ELR (cell line): ENCODE measurements around the gene SPINK2.

Source experiments
- DNase-seq: peaks from one replicate; pipeline ENCODE4 v3.0.0-alpha.2; 2015; ENCODE audit warnings: low read depth

Gene SPINK2

GRCh38 chr4:56821381-56822243, at the start of gene SPINK2:
SPINK2 (minus strand) TSS chr4:56821701; CDS start chr4:56821662, 39 bp downstream.
- DNase-seq, result peak; percentile 40

- DNase-seq, result no peak
These were observed 49.4 kb upstream of the SPINK2 start for GRCh38 chr4:56870946-56871345.

- peak; percentile 54 for DNase-seq
These were observed 42.1 kb upstream of the SPINK2 start for GRCh38 chr4:56863441-56864139.

GRCh38 chr4:56861360-56861759, 39.9 kb upstream of the SPINK2 start:
- DNase-seq, result peak; percentile 31

- DNase-seq, result no peak
These were observed 39.3 kb upstream of the SPINK2 start for GRCh38 chr4:56860781-56861180.

GRCh38 chr4:56859841-56860240, 38.3 kb upstream of the SPINK2 start:
- no peak for DNase-seq

GRCh38 chr4:56857601-56858309, 36.3 kb upstream of the SPINK2 start:
- DNase-seq, result no peak

DNA sequence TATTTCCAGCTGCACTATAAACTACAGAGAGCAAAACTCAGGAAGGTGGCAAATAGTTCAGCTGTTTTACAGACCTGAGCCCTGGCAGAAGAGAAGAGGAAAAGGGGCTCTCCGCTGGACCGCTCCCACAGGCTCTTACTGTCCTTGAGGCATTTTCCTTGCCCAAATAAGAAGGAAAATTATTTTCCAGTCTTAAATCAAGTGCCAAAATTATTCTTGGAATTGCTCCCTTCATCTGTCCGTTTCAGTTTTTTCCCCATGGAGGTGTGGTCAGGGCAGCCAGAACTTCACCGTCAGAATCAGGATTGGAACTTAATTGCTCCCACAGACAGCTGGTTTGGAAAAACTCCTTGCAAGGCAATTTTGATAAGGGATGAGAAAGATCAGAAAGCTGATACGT, 35.2 kb upstream of the SPINK2 start:
- no peak for DNase-seq

DNA sequence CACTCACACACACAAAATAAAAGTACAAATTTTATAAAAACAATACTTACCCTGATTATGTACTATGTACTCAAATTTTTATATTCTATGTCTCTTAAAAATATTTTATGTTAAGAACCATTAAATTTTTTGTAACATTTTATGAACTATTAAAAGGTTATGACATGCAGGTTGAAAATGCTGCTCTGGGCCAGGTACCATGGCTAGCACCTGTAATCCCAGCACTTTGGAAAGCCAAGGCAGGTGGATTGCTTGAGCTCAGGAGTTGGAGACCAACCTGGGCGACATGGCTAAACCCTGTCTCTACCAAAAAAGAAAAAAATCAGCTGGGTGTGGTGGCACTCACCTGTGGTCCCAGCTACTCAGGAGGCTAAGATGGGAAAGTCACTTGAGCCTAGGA, 29.4 kb upstream of the SPINK2 start:
- no peak for DNase-seq

DNA sequence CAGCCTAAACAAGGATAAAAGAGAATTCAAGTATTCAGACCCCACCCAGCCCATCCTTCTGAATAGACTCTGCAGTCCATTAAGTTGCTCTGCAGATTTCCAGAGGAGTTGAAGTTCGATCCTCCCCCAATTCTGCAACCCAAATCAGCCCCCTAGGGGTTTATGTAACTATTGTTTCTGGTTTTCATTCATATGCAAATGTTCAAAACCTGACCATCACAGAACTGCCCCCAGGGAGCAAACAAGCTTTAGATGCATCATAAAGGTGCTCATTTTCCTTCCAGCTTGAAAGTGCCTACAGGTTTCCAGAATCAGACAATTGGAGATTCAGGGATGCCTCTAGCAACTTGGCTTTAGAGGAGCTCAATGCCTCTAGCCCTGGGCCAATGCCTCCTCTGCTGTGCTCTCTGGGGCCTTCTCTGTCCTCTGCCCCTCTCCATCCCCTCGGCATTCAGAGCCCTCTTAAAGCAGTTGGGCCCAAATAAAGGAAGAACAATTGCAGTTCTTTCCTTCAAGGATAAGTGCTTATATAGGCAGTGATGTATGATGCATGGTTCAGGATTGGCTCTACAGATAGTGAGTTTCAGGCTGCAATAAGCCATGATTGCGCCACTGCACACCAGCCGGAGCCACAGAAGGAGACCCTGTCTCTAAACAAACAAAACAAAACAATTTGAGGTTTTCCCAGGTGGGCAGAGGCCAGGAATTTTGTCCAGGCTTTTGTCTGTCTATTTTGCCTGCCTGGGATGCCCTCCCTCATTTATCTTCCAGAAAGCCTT, 23.5 kb upstream of the SPINK2 start:
- DNase-seq, result no peak

DNA sequence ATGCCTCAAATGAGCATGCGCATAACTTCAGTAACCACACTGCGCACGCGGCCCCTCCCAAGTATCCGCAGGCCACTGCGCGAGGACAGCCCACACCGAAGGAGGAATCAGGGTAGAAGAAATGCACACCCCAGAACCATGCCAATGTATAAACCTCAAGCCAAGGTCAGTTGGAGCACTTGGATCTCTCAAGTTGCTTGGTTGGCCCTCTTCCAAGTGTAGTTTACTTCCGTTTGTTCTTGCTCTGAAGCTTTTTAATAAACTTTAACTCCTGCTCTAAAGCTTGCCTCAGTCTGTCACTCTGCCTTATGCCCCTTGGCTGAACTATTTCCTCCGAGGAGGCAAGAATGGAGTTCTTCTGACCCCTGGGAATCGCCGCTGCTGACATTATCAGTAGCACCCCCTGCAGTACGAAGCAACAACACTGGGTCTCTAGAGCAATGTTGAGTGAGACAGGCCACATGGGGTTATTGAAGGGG, 22.0 kb upstream of the SPINK2 start:
- DNase-seq, result no peak

- DNase-seq, result no peak
These were observed 19.1 kb upstream of the SPINK2 start for GRCh38 chr4:56840559-56840958.

GRCh38 chr4:56828784-56829535, 7.5 kb upstream of the SPINK2 start:
- peak; percentile 45 for DNase-seq

GRCh38 chr4:56823933-56824600, 2.6 kb upstream of the SPINK2 start:
- DNase-seq, result no peak

DNA sequence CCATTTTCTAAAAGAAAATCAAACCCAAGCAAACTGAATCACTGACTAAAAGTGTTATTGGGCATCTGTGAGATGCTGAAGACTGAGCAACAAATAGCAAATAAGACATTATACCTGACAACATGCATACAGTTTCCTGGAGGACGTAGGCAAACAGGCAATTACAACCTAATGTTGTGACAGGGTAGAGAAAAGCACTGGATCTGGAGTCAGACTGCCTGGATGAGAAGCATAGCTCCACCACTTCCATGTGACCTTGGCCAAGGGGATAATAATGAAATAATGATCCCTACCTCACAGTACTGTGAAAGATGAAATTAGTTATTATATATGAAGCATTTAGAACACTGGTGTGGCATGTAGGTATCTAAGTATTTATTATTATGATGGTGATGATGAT, 2.7 kb downstream of the SPINK2 start:
- no peak for DNase-seq

DNA sequence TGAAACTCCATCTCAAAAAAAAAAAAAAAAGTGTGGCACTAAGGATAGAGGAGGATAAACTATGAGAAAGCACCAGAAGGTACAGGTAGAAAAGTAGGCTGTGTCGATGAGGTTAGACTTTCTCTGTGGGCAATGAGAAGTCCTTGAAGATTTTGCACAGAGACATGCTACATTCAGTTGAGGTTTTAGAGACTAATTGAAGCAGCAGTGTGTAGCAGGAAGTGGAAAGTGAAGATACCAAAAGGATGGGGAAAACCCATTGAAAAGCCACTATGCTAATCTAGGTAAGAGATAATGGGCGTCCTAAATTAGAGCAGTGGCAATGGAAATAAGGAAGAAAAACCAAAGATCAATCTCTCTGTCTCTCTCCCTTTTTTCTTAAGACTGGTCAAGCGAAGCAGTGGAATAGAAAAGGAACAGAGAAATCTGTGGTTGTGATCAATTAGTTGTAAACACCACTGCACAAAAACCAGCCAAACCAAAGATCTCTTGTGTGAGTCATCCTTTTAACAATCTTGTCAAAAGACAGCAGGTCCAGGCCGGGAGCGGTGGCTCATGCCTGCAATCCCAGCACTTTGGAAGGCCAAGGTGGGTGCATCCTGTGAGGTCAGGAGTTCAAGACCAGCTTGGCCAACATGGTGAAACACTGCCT, 3.5 kb downstream of the SPINK2 start:
- peak; percentile 24 for DNase-seq

- DNase-seq, result no peak
These were observed 14.8 kb downstream of the SPINK2 start for GRCh38 chr4:56806666-56807065.

- no peak for DNase-seq
These were observed 16.9 kb downstream of the SPINK2 start for GRCh38 chr4:56804551-56804950.

DNA sequence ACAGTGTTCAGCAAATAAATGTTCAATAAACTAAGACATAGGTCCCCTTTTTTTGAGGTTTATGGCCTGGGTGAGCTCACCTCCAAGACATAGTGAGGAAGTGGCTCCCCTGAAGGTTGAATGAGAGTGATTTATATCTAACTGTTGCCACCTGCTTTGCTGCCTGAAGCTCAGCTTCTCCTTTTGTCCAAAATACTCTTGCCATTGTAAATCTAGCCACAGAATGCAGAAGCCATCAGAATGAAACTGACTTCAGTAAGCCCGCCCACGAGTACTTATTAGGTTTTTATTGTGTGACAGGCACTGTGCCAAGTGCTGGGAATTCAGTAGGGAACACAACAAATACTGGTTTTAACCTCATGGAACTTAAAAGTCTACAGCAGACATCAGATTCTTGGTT, 18.0 kb downstream of the SPINK2 start:
- DNase-seq, result no peak
